ENCODE measurements around the gene CZIB. TPM values are rescaled to one million over a fixed set of nuclear protein-coding genes. Genes with fewer than 3 reads are reported as not detected.
A peak's percentile ranks its signal among the peaks of the same experiment; 100 is the strongest.

The CZIB gene
- polyA plus RNA-seq, 3 donors, result 55.3 to 62.2 (median 58.2) TPM

GRCh38 chr1:53198241-53198651 lies 22.2 kb downstream of the CZIB start:
- H3K4me2 ChIP-seq (replicated peaks; ENCODE audit: extremely low read depth, low read length, poor library complexity, severe bottlenecking), result peak overlapping the region; percentile 97
- peak overlapping the region in 2 of 3 experiments; percentile 94 to 96 for H3K4me3 ChIP-seq (replicated peaks in 1 of 3; ENCODE audit: low read depth in 2 of 3, low read length in 3 of 3)
- H4K20me1 ChIP-seq (ENCODE audit: insufficient read depth, low read length), result no peaks in the 10 kb centered on the region
- peak overlapping the region in 1 of 2 donors; percentile 96 for H3K27ac ChIP-seq (ENCODE audit: low read depth in 1 of 2, low read length in 2 of 2)
- intact Hi-C loops (cut with micrococcal nuclease), result no loop called here
- H3K4me1 ChIP-seq (ENCODE audit: control insufficient read depth in 1 of 2, insufficient read depth in 2 of 2, low read length in 2 of 2), result peaks cover 21 to 26% of the 10 kb centered on the region in 2 donors
- Mint-ChIP-seq H3K27ac (peak overlapping the region; percentile 25 to 98 (median 96)), H3K4me1 (peaks cover 22% of the 10 kb centered on the region), H3K9me3 (peaks cover 0 to 1% (median 0%) of the 10 kb centered on the region in 7 donors), H3K4me3 (peak overlapping the region in 1 of 2 donors; percentile 97), H3K27me3 (ENCODE audit: low read depth in 3 of 3) (no peaks in the 10 kb centered on the region), H3K36me3 (peaks cover 25 to 32% of the 10 kb centered on the region in 2 donors)
- H3K27me3 ChIP-seq (ENCODE audit: control insufficient read depth in 2 of 2, insufficient read depth in 2 of 2, low read length in 2 of 2), result no peaks in the 10 kb centered on the region
- no peak for TF ChIP-seq CTCF (IDR thresholded peaks at IDR 0.05)
- DNase-seq, result no peak
- no peak overlapping the region for H3K9ac ChIP-seq (ENCODE audit: insufficient read depth, low read length, poor library complexity, severe bottlenecking)
- 67% methylated on average over 1 of the region's 4 CpGs for WGBS (ENCODE audit: insufficient coverage)
- no peaks in the 10 kb centered on the region for H3K9me3 ChIP-seq (replicated peaks in 1 of 2; ENCODE audit: control insufficient read depth in 1 of 2, insufficient read depth in 1 of 2, low read length in 2 of 2)
- peaks cover 22 to 28% of the 10 kb centered on the region in 2 donors for H3K36me3 ChIP-seq (replicated peaks in 1 of 2; ENCODE audit: control insufficient read depth in 1 of 2, insufficient read depth in 2 of 2, low read length in 2 of 2)
- peaks cover 28% of the 10 kb centered on the region for H3K79me2 ChIP-seq (ENCODE audit: insufficient read depth, low read length)
- H2AFZ ChIP-seq (ENCODE audit: insufficient read depth, low read depth, low read length, poor library complexity, severe bottlenecking), result no peak overlapping the region

GRCh38 chr1:53197291-53198200 lies 22.9 kb downstream of the CZIB start:
- Mint-ChIP-seq H3K36me3 (peaks cover 18 to 25% of the 10 kb centered on the region in 2 donors), H3K4me1 (peaks cover 22% of the 10 kb centered on the region), H3K27me3 (ENCODE audit: low read depth in 3 of 3) (no peaks in the 10 kb centered on the region), H3K27ac (peak overlapping the region; percentile 96 to 98 (median 96)), H3K9me3 (peaks cover 0 to 1% (median 0%) of the 10 kb centered on the region in 7 donors), H3K4me3 (peak overlapping the region; percentile 94 to 97)
- Histone ChIP-seq H3K4me2 (replicated peaks; ENCODE audit: extremely low read depth, low read length, poor library complexity, severe bottlenecking) (peak overlapping the region; percentile 97), H3K79me2 (ENCODE audit: insufficient read depth, low read length) (peaks cover 28% of the 10 kb centered on the region), H3K27ac (ENCODE audit: low read depth in 1 of 2, low read length in 2 of 2) (peak overlapping the region; percentile 84 to 96), H3K9me3 (replicated peaks in 1 of 2; ENCODE audit: control insufficient read depth in 1 of 2, insufficient read depth in 1 of 2, low read length in 2 of 2) (no peaks in the 10 kb centered on the region), H3K36me3 (replicated peaks in 1 of 2; ENCODE audit: control insufficient read depth in 1 of 2, insufficient read depth in 2 of 2, low read length in 2 of 2) (peaks cover 15 to 21% of the 10 kb centered on the region in 2 donors), H3K4me1 (ENCODE audit: control insufficient read depth in 1 of 2, insufficient read depth in 2 of 2, low read length in 2 of 2) (peaks cover 21 to 26% of the 10 kb centered on the region in 2 donors), H3K4me3 (replicated peaks in 1 of 3; ENCODE audit: low read depth in 2 of 3, low read length in 3 of 3) (peak overlapping the region; percentile 87 to 96 (median 94)), H3K27me3 (ENCODE audit: control insufficient read depth in 2 of 2, insufficient read depth in 2 of 2, low read length in 2 of 2) (no peaks in the 10 kb centered on the region), H4K20me1 (ENCODE audit: insufficient read depth, low read length) (no peaks in the 10 kb centered on the region), H2AFZ (ENCODE audit: insufficient read depth, low read depth, low read length, poor library complexity, severe bottlenecking) (peak overlapping the region; percentile 85), H3K9ac (ENCODE audit: insufficient read depth, low read length, poor library complexity, severe bottlenecking) (peak overlapping the region; percentile 99)
- no peak for TF ChIP-seq CTCF (IDR thresholded peaks at IDR 0.05)
- DNase-seq, result peak; percentile 12 to 20 (median 18)
- WGBS (ENCODE audit: insufficient coverage), result 14% methylated on average over 13 of the region's 13 CpGs
- intact Hi-C loops (cut with micrococcal nuclease), result no loop called here

All from CD14-positive monocyte (primary cell).